Stimulated activated CD4-positive, alpha-beta T cell treated with anti-CD3 and anti-CD28 coated beads, Interleukin-1b, Interleukin-23, amount 100 ng/mL, for 24 hours (primary cell): ENCODE measurements around the gene RASSF4.

Experiments
- DNase-seq, 4 experiments: peaks; one replicate each; pipeline ENCODE4 v3.0.0-alpha.2; 2020; ENCODE audit warnings: low read depth in 4 of 4, low spot score in 1 of 4

RASSF4 gene

DNA sequence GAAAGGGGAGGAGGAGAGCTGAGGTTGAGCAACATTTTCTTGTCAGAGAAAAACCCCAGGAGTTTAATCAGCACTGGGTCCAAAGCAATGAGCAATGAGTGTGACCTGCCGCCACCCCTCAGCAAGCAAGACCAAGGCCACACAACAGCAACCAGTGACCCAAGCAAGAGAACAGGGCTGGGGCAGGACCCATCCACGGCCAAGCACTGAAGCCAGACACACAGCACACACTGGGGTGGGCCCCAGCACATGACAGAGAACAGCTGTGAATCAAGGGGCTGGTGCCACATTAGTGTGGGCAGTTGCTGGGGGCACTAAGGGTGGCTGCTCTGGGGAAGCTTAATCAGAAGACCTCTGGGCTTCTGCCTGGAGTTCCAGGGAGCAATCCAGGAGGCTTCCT lies 32.2 kb upstream of the RASSF4 start:
- no peak for DNase-seq

DNA sequence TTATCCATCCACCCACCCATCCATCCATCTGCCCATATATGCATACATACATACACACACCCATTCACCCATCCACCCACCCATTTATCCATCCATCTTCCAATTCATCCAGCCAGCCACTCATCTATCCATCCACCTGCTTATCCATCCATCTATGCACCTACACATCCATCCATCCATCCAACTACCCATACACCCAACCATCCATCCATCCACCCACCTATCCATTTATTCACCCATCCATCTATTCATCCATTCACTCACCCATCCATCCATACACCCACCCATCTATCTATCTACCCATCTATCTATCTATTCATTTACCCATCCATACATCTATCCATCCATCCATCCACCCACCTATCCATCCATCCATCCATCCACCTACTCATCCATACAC lies 31.1 kb upstream of the RASSF4 start:
- DNase-seq: no peak

DNA sequence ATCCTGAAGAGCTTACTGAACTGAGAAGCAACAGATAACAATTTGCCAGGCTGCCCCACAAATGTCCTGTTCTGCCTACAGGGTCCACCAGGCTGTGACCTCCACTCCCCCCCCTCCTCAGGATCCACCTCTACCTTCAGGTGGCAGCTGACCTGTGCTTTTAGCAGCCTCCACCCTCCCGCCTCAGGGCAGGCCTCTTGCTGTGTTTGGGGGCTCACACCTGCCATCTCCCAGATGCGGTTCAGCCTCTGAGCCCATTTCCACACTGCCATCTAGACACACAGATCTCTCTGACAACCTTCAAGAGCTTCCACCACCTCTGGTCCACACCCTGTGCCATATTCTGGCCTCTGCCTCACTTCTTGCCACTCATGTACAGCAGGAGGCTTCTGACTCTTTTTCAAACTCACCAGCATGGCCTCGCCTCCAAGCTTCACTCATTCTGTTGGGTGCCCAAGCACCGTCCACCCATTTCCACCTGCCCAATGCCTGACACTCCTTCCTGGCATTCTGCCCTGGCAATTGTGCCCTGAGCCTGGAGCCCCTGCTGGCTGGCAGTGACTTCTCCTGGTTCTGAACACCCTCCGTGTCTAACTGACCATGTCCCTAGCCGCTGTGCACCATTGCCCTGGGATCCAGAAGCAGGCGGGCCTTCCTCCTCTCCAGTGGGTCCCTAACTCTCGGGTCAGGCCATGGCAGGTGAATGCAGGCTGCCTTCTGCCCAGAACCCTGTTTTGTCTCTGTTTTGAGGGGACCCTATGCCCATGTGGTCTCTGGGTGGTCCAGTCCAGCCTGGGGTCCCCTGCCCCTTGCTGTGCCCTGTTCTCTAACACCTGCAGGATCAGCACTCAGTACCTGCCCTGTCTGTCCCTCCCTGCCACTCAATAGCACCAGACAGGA lies 30.0 kb upstream of the RASSF4 start:
- DNase-seq: no peak

DNA sequence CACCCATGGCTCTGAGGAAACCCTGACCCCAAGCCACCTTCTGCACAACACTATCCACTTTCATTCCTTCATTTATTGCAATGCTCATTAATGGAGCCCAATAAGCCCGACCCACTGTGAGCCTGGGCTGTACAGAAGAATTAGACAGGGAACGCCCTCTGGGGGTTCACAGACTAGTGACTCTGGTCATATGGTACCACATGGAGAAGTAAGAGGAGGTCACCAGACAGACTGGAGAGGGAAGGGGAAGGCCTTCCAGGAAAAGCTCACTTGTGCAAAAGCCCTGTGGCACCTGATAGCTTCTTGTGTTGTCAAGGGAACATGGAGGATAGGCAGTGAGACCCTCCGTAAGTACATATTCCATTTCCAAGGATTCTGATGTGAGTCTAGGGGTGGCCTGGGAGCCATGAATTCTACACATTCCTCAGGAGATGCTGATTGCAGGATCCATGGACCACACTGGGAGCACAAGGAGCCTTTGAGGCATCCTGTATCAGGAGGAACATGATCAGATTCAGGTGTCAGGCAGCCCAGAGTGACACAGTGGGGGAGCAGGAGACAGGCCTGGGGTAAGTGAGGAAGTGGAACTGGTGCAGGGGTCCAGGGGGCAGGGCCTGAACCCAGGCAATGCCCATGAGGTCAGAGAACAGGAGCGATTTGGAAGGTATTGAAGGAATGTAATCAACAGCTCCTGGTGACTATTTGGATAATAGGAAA lies 28.5 kb upstream of the RASSF4 start:
- no peak for DNase-seq

DNA sequence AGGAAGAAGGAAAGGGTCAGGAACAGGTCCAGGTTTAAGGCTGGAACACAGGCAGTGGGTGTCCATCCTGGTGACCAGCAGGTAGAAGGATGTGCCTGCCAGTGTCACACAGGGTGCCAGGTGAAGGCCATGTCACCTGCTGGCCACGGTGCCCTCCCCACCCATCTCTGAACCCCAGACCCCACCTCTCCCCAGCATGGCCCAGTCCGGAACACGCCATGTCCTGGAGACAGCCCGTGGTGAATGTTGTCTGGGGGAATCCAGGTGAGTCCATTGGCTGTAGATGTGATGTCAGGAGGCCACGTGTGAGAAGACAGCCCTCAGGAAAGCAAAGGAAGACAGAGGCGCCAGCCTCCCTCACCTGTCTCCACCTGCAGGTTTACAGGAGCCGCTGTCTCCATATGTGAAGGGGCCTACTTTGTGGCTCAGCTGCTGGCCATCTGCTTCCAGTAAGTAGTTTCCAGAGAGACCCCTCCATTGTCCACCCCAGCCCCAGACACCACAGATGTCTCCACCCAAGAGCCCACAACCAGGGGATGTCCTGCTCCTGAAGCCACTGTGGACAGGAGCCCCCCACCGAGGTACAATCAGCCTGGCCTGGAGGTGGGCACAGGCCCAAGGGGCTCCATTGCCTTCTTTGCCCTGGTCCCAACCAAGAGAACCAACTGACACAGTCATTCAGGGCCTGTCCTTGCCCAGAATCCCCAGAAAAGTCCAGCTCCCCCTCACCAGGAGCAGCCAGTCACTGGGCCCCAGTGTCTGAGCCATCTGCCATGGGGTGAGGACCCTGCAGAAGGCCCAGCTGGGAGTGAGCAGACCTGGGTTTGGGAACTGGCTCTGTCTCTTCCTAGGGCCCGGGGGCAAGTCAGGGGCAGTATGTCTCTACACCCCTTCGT lies 27.7 kb upstream of the RASSF4 start:
- DNase-seq: no peak

DNA sequence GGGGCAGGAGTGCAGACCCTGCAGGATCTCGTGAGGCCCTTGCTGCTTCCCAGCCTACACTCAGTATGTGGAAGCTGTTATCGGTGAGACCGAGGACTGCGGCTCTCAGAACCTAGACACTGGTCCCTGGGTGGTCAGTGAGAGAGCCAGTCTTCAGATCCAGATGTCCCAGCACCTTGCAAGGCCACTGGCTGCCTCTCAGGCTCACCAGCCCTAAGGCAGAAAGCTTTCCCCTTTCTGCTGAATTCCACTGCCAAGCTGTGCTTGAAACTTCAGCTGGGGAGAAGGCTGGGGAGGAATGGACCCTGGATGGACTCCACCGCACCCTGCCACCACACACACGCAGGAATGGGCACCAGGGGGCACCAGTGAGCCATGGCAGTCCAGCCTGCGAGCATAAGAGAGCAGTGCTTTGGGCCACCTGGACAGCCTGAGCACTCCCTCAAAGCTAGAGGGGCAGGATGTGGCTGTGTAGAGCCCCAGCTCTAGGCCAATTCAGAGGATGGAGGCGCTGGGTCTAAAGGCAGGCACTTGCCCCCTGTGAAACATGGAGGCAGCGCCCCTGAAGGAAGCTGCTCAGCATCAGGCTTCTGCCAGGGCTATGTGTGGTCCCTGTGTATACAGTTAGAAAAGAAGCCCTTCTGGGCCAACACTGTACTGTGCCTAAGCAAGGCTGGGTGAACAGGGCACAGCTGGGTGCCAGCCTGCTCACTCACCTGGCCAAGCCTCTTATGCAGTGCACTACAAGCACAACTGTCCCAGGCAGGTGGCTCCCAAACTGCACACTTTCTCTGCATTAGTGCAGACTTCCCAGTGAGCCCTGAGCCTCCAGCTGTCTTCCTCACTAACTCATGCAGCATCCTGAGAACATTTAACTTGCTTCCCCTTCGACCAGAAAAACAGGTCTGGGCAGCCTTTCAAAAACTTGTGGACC lies 26.8 kb upstream of the RASSF4 start:
- DNase-seq: peak; percentile 66 to 83 (median 75)

DNA sequence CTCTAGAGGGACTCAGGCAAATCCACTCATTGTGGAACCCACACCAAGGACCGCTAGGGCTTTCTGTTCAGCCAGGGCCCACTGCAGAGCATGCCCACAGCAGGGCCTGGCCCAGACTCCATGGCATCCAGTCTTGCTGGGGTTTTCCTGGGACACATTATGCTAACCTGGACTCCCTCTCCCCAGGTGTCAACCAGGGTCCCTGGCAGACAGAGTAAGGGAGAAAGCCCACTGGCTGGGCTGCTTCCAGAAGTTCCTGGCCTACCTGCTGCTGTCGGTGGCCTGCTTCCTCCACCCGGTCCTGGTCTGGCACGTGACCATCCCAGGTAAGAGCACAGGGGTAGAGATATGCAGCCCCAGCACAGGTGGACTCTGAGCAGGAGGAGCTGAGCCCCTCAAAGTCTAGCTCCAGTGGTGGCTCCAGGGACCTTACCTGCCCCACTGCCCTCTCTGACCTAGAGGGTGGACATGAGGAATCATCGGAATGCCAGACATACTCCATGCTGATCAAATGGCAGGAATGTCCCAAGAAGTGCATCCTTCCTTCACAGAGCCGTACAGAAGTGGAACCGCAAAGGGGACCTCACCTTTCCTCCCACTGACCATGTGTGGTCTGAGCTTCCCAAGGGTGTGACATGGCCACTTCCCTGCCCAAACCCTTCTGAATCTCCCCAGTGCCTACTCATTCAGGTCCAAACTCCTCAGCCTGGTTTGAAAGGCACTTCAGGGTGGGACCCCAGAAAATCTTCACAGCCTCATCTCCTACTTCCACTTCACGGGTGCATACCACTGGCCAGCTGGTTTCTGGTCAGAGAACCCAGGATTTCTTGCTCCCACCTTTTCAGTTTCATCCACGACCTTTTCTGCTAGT lies 25.9 kb upstream of the RASSF4 start:
- no peak for DNase-seq

DNA sequence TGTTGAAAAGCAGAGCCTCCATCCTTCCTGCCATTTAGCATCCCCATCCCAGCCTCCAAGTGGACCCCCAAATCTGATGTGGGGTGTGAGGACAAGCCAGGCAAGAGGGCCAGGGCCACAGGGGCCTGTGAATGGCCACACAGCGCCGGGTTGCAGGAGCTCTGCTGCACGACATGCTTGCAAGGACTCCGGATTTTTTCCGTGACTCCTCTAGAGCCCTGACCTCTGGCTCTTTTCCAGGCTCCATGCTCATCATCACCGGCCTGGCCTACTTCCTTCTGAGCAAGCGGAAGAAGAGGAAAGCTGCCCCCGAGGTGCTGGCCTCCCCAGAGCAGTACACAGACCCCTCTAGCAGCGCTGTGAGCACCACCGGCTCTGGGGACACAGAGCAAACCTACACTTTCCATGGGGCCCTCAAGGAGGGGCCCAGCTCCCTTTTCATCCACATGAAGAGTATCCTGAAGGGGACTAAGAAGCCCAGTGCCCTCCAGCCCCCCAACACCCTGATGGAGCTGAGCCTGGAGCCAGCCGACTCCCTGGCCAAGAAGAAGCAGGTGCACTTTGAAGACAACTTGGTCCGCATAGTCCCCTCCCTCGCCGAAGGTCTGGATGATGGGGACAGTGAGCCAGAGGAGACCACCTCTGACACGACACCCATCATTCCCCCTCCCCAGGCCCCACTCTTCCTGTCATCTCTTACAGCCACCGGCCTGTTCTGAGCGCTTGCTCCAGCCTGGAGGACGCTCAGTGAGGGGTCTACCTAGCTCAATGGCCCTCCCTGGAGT lies 25.0 kb upstream of the RASSF4 start:
- DNase-seq: no peak

DNA sequence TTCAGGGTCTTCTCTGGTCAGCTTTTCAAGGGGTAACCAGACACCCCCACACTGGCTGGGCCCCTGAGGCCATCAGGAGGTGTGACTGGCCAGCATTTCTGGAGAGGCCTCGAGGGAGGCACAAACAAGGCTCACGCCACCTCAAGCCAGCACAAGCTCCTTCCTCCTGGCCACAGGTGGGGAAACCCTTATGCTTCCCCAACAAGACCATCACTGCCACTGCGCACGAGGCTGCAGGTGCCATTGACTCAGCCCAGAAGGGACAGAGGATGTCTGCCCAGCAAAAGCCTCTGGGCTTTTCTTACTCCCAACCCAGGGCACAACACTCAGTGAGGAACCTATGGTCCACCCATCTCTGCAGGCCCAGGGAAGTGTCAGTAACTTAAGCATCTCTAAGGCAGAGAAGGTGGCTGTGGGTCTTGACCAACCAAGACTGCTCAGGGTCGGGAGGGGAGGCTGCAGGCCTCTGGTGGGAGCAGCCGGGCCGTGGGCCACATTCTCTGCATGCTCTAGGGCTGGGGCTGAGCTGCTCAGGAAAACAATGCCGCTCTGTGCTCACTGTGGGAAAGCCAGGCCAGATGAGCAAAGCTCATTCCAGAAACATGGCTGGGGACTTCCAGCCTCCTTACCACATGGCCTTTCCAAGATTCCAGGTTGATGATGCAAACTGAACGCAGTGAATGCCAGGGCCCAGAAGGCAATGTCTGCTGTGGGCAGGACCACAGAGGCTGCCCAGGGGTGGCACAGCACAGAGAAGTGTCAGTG lies 24.2 kb upstream of the RASSF4 start:
- no peak for DNase-seq

DNA sequence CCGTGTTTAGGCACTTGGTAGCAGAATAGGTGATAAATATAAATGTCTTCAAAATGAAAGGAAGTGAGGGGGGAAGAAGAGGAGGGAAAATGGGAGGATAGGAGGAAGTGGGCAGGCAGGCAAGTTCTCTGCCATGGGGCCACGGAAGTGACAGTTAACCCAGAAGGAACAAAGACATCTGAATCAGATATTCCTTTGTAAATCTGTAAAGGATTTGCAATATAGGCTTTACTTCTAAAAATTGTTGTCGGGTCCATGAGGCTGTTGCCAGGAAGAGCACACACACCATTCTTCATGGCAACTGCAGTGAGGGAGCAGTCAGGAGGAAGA lies 23.7 kb upstream of the RASSF4 start:
- no peak for DNase-seq

DNA sequence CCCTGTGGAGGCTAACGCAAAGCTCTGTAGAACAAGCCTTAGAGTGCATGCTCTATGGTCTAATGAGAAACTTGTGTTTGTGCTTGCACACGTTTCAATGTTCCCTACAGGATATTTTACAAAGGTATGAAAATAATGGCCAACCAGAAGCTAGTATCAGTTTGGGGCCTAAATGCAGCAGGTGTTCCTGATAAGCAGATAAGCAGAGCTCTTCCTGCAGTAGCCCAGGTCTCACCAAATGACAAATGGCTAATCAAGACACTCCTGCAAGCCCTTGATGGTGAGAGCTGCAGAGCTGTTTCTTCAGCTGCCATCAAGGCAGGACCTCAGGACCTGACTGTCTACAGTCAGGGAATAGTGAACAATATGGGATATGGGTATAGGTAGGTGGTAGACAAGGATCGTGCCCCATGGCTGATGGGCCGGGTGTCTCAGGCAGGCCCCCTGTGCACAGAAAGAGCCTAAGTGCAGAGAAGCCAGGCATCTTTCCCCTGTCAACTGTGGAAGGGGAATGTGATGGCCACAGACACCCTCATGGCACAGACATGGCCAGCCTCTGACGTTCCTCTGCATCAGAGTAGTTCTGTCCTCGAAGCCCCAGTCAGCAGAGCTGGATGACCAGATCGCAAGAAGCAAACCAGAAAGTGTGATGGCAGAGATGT lies 23.2 kb upstream of the RASSF4 start:
- no peak for DNase-seq

DNA sequence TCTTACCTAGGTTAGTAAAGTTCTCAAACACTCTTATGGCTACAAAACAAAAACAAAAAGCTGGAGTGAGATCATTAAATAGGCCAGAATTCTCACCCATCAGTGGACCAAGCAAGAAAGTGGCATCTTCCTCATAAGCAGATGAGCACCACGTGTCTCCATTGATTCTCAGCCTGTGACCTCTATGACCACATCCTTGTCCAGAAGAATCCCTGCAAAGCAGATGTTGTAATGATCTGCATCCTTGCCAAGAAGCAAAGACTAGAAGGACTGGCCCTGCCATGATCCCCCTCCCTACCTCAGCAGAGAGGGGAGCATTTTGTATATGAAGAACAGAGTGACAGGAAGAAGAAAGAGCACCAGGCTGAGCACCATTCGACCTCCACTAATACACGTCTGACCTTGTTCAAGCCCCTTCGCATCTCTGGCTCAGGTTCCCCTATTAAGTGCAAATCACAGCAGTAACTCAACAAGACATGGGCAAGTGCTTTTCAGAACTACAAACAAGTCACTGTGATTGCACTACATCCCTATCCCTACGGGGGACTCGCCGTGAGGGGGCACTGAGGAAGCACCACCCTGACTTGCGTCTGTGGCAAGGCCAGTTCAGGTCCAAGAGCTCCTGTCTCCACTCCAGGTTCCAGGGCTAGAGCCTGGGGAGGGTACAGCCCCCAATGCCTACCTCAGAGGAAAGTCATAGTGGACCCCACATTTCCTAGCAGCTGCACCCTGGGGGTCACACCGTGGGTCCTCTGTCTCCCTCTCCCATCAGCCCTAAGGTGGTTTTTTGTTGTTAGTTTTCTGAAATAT lies 22.2 kb upstream of the RASSF4 start:
- DNase-seq: no peak

DNA sequence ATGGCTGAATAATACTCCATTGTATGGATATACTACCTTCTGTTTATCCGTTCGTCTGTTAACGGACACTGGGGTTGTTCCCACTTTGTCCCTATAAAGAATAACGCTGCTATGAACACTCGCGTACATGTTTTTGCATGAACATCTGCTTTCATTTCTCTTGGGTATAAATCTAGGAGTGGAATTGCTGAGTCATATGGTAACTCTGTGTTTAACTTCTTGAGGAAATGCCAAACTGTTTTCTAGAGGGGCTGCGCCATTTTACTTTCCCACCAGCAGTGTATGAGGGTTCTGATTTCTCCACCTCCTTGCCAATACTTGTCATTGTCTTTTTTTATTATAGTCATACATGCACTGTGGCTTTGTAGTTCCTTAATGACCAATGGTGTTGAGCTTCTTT lies 20.6 kb upstream of the RASSF4 start:
- no peak for DNase-seq

DNA sequence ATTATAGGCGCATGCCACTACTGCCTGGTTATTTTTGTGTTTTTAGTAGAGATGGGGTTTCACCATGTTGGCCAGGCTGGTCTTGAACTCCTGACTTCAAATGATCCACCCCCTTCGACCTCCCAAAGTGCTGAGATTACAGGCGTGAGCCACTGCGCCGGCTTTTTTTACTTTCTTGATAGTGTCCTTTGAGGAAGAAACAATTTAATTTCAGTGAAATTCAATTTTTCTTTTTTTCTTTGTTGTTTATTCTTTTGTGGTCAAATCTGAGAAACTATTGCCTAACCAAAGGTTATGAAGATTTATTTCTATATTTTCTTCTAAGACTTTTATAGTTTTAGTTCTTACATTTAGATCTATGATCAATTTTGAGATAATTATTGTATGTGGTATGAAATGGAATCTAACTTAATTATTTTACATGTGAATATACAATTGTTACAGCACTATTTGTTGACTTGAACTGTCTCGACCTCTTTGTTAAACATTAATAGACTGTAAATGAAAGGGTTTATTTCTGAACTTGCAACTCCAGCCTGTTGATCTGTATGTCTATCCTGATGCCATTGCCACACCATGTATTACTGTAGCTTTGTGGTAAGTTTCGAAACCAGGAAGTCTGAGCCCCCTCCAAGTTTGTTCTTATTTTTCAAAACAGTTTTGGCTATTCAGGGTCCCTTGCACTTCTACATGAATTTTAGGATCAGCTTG lies 19.8 kb upstream of the RASSF4 start:
- no peak for DNase-seq

DNA sequence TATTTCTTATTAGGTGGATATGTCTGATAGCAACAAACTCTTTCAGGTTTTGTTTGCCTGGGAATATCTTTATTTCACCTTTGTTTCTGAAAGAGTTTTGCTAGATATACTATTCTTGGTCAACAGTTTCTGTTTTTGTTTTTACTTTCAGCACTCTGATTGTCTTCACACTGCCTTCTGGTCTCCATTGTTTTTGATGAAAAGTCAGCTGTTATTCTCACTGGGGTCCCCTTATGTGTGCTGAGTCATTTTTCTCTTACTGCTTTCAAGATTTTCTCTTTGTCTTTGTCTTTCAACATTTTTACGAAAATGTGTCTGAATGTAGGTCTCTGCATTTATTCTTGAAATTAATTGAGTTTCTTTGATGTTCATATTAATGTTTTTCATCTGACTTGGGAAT lies 15.2 kb upstream of the RASSF4 start:
- no peak for DNase-seq

DNA sequence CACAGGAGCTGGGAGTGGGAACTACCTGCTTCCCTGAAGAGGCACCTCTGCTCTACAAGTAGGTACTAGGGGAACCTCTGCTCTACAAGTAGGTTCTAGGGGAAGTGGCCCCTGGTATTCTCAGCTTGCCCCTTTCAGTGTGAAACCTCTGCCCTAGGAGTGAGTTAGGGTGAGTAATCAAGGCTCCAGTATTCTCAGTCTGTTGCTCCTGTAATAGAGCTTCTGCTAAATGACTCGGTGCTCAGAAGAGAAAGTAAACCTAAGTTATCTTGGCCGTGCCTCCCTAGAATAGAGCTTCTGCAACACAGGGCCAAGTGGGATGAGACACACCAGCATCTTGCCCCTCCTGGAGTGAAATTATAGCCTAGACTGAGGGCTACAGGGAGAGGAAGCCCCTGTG lies 13.4 kb upstream of the RASSF4 start:
- DNase-seq: no peak
